Tibial nerve (tissue), 3 donors: ENCODE measurements around the gene MT1H.

ENCODE experiments used
- CTCF ChIP-seq, 5 experiments: fragments of 200-600 bp in 3 of 5; fragments of 450-650 bp in 2 of 5; sonication (generic) in 3 of 5; IDR thresholded peaks; one replicate each; pipeline ENCODE4 v1.5.1; 2016 to 2019; ENCODE audit warnings: antibody characterized with exemption in 5 of 5, mild to moderate bottlenecking in 3 of 5, moderate library complexity in 2 of 5
- POLR2A ChIP-seq, 2 donors: fragments of 450-650 bp; IDR thresholded peaks; one replicate each; pipeline ENCODE4 v1.6.1; 2017; ENCODE audit warnings: antibody characterized with exemption in 2 of 2, mild to moderate bottlenecking in 2 of 2, moderate library complexity in 2 of 2

- TF ChIP-seq CTCF (IDR thresholded peaks at IDR 0.05), result no peak
- TF ChIP-seq POLR2A (IDR thresholded peaks at IDR 0.05), result no peak
Measured at GRCh38 chr16:56672761-56673536, 3.3 kb downstream of the MT1H start.
